Astrocyte (in vitro differentiated cells and primary cell): Measurements from ENCODE around the gene SLC16A3. TPM values are rescaled to one million over a fixed set of nuclear protein-coding genes. Genes with fewer than 3 reads are reported as not detected.

Experiments used
- DNase-seq: peaks from one replicate; pipeline ENCODE4 v3.0.0-alpha.2; 2010; ENCODE audit warnings: low read depth
- FAIRE-seq: peaks from 2 replicates; lab custom pipeline; 2011; peaks lifted over from hg19 to GRCh38; lab: Jason Lieb, UNC
- H2AFZ ChIP-seq: 2 replicates; pipeline ENCODE4 v1.6.0; 2012; ENCODE audit warnings: low read depth, low read length, inconsistent platforms
- H3K27ac ChIP-seq: 2 replicates; pipeline ENCODE4 v1.5.1; 2011; ENCODE audit warnings: low read depth, low read length, inconsistent platforms
- H3K27me3 ChIP-seq: 2 replicates; pipeline ENCODE4 v1.6.0; 2011; ENCODE audit warnings: low read length, inconsistent platforms; ENCODE audit not compliant: insufficient read depth
- H3K36me3 ChIP-seq: 2 replicates; pipeline ENCODE4 v1.5.1; 2011; ENCODE audit warnings: low read length, inconsistent platforms; ENCODE audit not compliant: insufficient read depth
- H3K4me1 ChIP-seq: 2 replicates; pipeline ENCODE4 v1.5.1; 2011; ENCODE audit warnings: low read length, inconsistent platforms; ENCODE audit not compliant: insufficient read depth
- H3K4me2 ChIP-seq: 2 replicates; pipeline ENCODE4 v1.6.0; 2012; ENCODE audit warnings: low read length, inconsistent platforms
- H3K4me3 ChIP-seq: 2 replicates; pipeline ENCODE4 v1.5.1; 2011; ENCODE audit warnings: low read depth, mild to moderate bottlenecking, low read length, inconsistent platforms; ENCODE audit not compliant: insufficient read depth
- H3K79me2 ChIP-seq: 2 replicates; pipeline ENCODE4 v1.6.0; 2012; ENCODE audit warnings: mild to moderate bottlenecking, low read length, inconsistent platforms; ENCODE audit not compliant: insufficient read depth
- H3K9ac ChIP-seq: 2 replicates; pipeline ENCODE4 v1.6.0; 2012; ENCODE audit warnings: mild to moderate bottlenecking, low read length, inconsistent platforms
- H3K9me3 ChIP-seq: 2 replicates; pipeline ENCODE4 v1.5.1; 2012; ENCODE audit warnings: low read depth, mild to moderate bottlenecking, low read length, inconsistent platforms; ENCODE audit not compliant: insufficient read depth
- H4K20me1 ChIP-seq: 2 replicates; pipeline ENCODE4 v1.6.0; 2012; ENCODE audit warnings: low read length, inconsistent platforms; ENCODE audit not compliant: insufficient read depth
- H3K27ac Mint-ChIP-seq: one replicate; pipeline ENCODE4 v1.8.0; 2021; ENCODE audit warnings: mild to moderate bottlenecking, mixed read lengths; ENCODE audit not compliant: unreplicated experiment
- H3K27me3 Mint-ChIP-seq: one replicate; pipeline ENCODE4 v1.8.0; 2021; ENCODE audit warnings: low read depth, mixed read lengths; ENCODE audit not compliant: unreplicated experiment
- H3K36me3 Mint-ChIP-seq: one replicate; pipeline ENCODE4 v1.8.0; 2021; ENCODE audit warnings: low read depth, mixed read lengths; ENCODE audit not compliant: unreplicated experiment
- H3K4me1 Mint-ChIP-seq: one replicate; pipeline ENCODE4 v1.8.0; 2021; ENCODE audit warnings: low read depth, mixed read lengths; ENCODE audit not compliant: unreplicated experiment
- H3K4me3 Mint-ChIP-seq: one replicate; pipeline ENCODE4 v1.8.0; 2021; ENCODE audit warnings: mild to moderate bottlenecking, moderate library complexity, mixed read lengths; ENCODE audit not compliant: unreplicated experiment
- H3K9me3 Mint-ChIP-seq: one replicate; pipeline ENCODE4 v1.8.0; 2021; ENCODE audit warnings: mild to moderate bottlenecking, mixed read lengths; ENCODE audit not compliant: unreplicated experiment
- EZH2 ChIP-seq: IDR thresholded peaks from 2 replicates; pipeline ENCODE4 v1.6.1; 2012; ENCODE audit warnings: mild to moderate bottlenecking, low read length, inconsistent platforms; ENCODE audit not compliant: insufficient read depth
- total RNA-seq: library from RNA; stranded (reverse); gene quantifications from 2 replicates; pipeline ENCODE4 v1.2.1, GENCODE V29; 2021
- TF ChIP-seq, protein P1 (sequence below): IDR thresholded peaks from 2 replicates; pipeline ENCODE4 v1.5.1; 2011; ENCODE audit warnings: low read depth, mild to moderate bottlenecking, inconsistent platforms, low read length, moderate library complexity; ENCODE audit not compliant: insufficient read depth

The SLC16A3 gene
- total RNA-seq, 1 donor from 2014 or later, result 292 TPM

- peak overlapping the region; percentile 88 for H3K4me2 ChIP-seq
- H3K9me3 ChIP-seq, result no peaks in the 10 kb centered on the region
- no peak overlapping the region for H3K4me3 ChIP-seq
- H2AFZ ChIP-seq, result no peak overlapping the region
- Mint-ChIP-seq H3K4me1 (peaks cover 39% of the 10 kb centered on the region), H3K9me3 (no peaks in the 10 kb centered on the region), H3K27me3 (no peaks in the 10 kb centered on the region), H3K27ac (no peak overlapping the region), H3K36me3 (peaks cover 14% of the 10 kb centered on the region), H3K4me3 (peak overlapping the region; percentile 93)
- peaks cover 61% of the 10 kb centered on the region for H4K20me1 ChIP-seq
- FAIRE-seq (no peak), DNase-seq (no peak)
- H3K79me2 ChIP-seq, result peaks cover 67% of the 10 kb centered on the region
- H3K9ac ChIP-seq, result no peak overlapping the region
- no peaks in the 10 kb centered on the region for H3K27me3 ChIP-seq
- H3K36me3 ChIP-seq, result peaks cover 8% of the 10 kb centered on the region
- peaks cover 33% of the 10 kb centered on the region for H3K4me1 ChIP-seq
- TF ChIP-seq, protein P1, sequence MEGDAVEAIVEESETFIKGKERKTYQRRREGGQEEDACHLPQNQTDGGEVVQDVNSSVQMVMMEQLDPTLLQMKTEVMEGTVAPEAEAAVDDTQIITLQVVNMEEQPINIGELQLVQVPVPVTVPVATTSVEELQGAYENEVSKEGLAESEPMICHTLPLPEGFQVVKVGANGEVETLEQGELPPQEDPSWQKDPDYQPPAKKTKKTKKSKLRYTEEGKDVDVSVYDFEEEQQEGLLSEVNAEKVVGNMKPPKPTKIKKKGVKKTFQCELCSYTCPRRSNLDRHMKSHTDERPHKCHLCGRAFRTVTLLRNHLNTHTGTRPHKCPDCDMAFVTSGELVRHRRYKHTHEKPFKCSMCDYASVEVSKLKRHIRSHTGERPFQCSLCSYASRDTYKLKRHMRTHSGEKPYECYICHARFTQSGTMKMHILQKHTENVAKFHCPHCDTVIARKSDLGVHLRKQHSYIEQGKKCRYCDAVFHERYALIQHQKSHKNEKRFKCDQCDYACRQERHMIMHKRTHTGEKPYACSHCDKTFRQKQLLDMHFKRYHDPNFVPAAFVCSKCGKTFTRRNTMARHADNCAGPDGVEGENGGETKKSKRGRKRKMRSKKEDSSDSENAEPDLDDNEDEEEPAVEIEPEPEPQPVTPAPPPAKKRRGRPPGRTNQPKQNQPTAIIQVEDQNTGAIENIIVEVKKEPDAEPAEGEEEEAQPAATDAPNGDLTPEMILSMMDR, result no peak
- no peak for TF ChIP-seq EZH2
- H3K27ac ChIP-seq, result no peak overlapping the region
Measured at GRCh38 chr17:82271401-82271800, 42.6 kb downstream of the SLC16A3 start.

DNA sequence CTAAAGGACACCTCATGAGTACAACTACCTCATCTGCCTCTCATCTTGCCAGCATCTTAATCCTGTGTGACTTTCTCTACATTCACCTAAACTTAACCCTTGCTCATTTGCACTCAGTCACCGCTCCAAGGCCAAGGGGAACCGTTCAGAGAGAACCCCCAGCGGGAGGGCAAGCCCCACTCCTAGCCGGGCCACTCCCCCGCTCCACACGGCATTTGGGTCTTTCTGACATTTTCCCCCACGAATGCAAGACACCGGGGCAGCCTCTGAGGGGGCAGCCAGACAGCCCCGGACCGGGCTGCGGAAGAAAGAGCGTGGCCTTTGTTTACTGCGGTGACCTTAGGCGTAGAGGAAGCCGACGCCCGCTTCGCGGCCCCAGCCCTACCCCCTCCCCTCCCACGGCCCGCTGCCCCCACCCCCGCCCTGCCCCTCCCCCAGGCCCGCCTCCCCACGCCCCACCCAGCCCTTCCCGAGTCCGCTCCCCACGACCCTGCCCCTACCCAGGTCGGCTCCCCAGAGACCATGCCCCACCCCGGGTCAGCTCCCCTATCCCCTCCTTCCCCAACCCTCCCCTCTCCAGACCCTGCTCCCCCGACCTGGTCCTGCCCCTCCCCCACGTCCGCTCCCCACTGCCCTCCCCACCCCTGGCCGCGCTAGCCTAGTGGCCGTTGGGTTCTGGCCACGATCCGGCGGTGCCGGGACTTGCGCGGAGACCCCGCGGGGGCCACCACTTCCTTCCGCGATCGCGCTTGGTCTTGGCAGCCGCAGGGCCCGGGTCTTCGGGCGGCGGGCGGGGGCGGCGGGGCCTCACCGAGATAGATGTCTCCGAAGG is 43.9 kb downstream of the SLC16A3 start:
- peaks cover 17% of the 10 kb centered on the region for H3K36me3 Mint-ChIP-seq
- H3K27ac Mint-ChIP-seq, result peak overlapping the region; percentile 98
- no peaks in the 10 kb centered on the region for H3K9me3 ChIP-seq
- peaks cover 22% of the 10 kb centered on the region for H3K4me1 ChIP-seq
- FAIRE-seq, result no peak
- H2AFZ ChIP-seq, result peak overlapping the region; percentile 90
- peak overlapping the region; percentile 89 for H3K4me2 ChIP-seq
- H3K9ac ChIP-seq, result peak overlapping the region; percentile 90
- H3K4me3 Mint-ChIP-seq, result peak overlapping the region; percentile 93
- H3K4me1 Mint-ChIP-seq, result peaks cover 28% of the 10 kb centered on the region
- DNase-seq, result no peak
- TF ChIP-seq, protein P1, result no peak
- TF ChIP-seq EZH2, result no peak
- no peaks in the 10 kb centered on the region for H3K27me3 Mint-ChIP-seq
- peak overlapping the region; percentile 79 for H3K4me3 ChIP-seq
- H4K20me1 ChIP-seq, result peaks cover 49% of the 10 kb centered on the region
- H3K27ac ChIP-seq, result peak overlapping the region; percentile 93
- no peaks in the 10 kb centered on the region for H3K27me3 ChIP-seq
- peaks cover 55% of the 10 kb centered on the region for H3K79me2 ChIP-seq
- no peaks in the 10 kb centered on the region for H3K9me3 Mint-ChIP-seq
- H3K36me3 ChIP-seq, result peaks cover 6% of the 10 kb centered on the region
